Endothelial cell of umbilical vein (primary cell): ENCODE results near the gene ZNHIT2. TPM values are rescaled to one million over a fixed set of nuclear protein-coding genes. Genes with fewer than 3 reads are reported as not detected.

Source experiments
- BruUV-seq: library from RNA; stranded (reverse); fragments of 400-500 nt; replicated peaks from 2 replicates; lab custom pipeline; 2021; lab: Mats Ljungman, UMichigan
- CTCF ChIA-PET: fragments of 300-600, 350-600 bp; sonication (Branson Sonifier 250); formaldehyde crosslinking; loops from one replicate; lab custom pipeline; 2021; ENCODE audit warnings: antibody characterized with exemption, inconsistent platforms; lab: Charles Lee
- POLR2A ChIA-PET: fragments of 300-600, 350-600 bp; sonication (Branson Sonifier 250); formaldehyde crosslinking; loops from one replicate; lab custom pipeline; 2021; ENCODE audit warnings: antibody characterized with exemption, inconsistent platforms; lab: Charles Lee
- DNase-seq: peaks from one replicate; pipeline ENCODE4 v3.0.0-alpha.2; 2011; ENCODE audit warnings: low read depth, low spot score
- FAIRE-seq: peaks from 2 replicates; lab custom pipeline; 2011; peaks lifted over from hg19 to GRCh38; lab: Jason Lieb, UNC
- H2AFZ ChIP-seq: 2 replicates; pipeline ENCODE4 v1.6.0; 2012; ENCODE audit warnings: low read depth, low read length, control low read depth, inconsistent platforms
- H3K27ac ChIP-seq: 2 replicates; pipeline ENCODE4 v1.5.1; 2011; ENCODE audit warnings: low read depth, mild to moderate bottlenecking, control low read depth, low read length, moderate library complexity; ENCODE audit not compliant: insufficient read depth
- H3K27me3 ChIP-seq, 2 experiments: 2 replicates each; pipeline versions ENCODE4 v1.6.0 to v1.6.1; 2011; ENCODE audit warnings: low read length in 2 of 2, mixed read lengths in 1 of 2; ENCODE audit not compliant: control insufficient read depth in 2 of 2, insufficient read depth in 2 of 2
- H3K36me3 ChIP-seq, 2 experiments: 2 replicates in 1 of 2; 3 replicates in 1 of 2; pipeline ENCODE4 v1.5.1; 2011; ENCODE audit warnings: low read length in 2 of 2, mild to moderate bottlenecking in 1 of 2, moderate library complexity in 1 of 2; ENCODE audit not compliant: control insufficient read depth in 2 of 2, insufficient read depth in 2 of 2; ENCODE audit errors: extremely low read depth in 1 of 2
- H3K4me1 ChIP-seq: 3 replicates; pipeline ENCODE4 v1.5.1; 2011; ENCODE audit warnings: mild to moderate bottlenecking, low read length; ENCODE audit not compliant: control insufficient read depth, insufficient read depth; ENCODE audit errors: extremely low read depth
- H3K4me2 ChIP-seq: 2 replicates; pipeline ENCODE4 v1.6.1; 2011; ENCODE audit warnings: low read length, control low read depth, mixed read lengths; ENCODE audit not compliant: insufficient read depth
- H3K4me3 ChIP-seq, 3 experiments: fragments of 200-600 bp in 1 of 3; sonication (generic), shearing (Covaris generic) in 1 of 3; replicated peaks in 1 of 3; 2 replicates each; pipeline ENCODE4 v1.5.1; 2011 to 2016; ENCODE audit warnings: control low read depth in 3 of 3, low read length in 3 of 3, mild to moderate bottlenecking in 2 of 3, inconsistent platforms in 1 of 3, low read depth in 1 of 3, moderate library complexity in 1 of 3; ENCODE audit not compliant: insufficient read depth in 1 of 3
- H3K79me2 ChIP-seq: 2 replicates; pipeline ENCODE4 v1.6.0; 2012; ENCODE audit warnings: low read length, inconsistent platforms; ENCODE audit not compliant: control insufficient read depth, insufficient read depth
- H3K9ac ChIP-seq: replicated peaks from 2 replicates; pipeline ENCODE3; 2011; ENCODE audit warnings: low read length, control low read depth; ENCODE audit not compliant: insufficient read depth; ENCODE audit errors: extremely low read depth
- H3K9me1 ChIP-seq: replicated peaks from 3 replicates; pipeline ENCODE4 v1.6.0; 2011; ENCODE audit warnings: mild to moderate bottlenecking, low read length; ENCODE audit not compliant: control insufficient read depth, insufficient read depth; ENCODE audit errors: extremely low read depth
- H3K9me3 ChIP-seq: replicated peaks from 2 replicates; pipeline ENCODE4 v1.5.1; 2012; ENCODE audit warnings: low read length, inconsistent platforms; ENCODE audit not compliant: control insufficient read depth, insufficient read depth
- H4K20me1 ChIP-seq: replicated peaks from 2 replicates; pipeline ENCODE3; 2011; ENCODE audit warnings: mild to moderate bottlenecking, low read length; ENCODE audit not compliant: control insufficient read depth, insufficient read depth; ENCODE audit errors: extremely low read depth
- EZH2 ChIP-seq: IDR thresholded peaks from 2 replicates; pipeline ENCODE4 v1.6.1; 2012; ENCODE audit warnings: borderline replicate concordance, low read depth, mild to moderate bottlenecking, moderate library complexity, low read length, inconsistent platforms; ENCODE audit not compliant: severe bottlenecking
- FOS ChIP-seq: IDR thresholded peaks from 2 replicates; pipeline ENCODE4 v1.6.1; 2011; ENCODE audit warnings: mild to moderate bottlenecking, low read length, moderate library complexity, borderline replicate concordance; ENCODE audit not compliant: insufficient read depth
- GATA2 ChIP-seq: IDR thresholded peaks from 2 replicates; pipeline ENCODE4 v1.7.0; 2011; ENCODE audit warnings: low read depth, mild to moderate bottlenecking, moderate library complexity, mixed read lengths, low read length; ENCODE audit not compliant: insufficient read length, insufficient read depth
- JUN ChIP-seq: IDR thresholded peaks from 2 replicates; pipeline ENCODE4 v1.6.1; 2011; ENCODE audit warnings: borderline replicate concordance, low read depth; ENCODE audit not compliant: insufficient read length, insufficient read depth
- MAX ChIP-seq: IDR thresholded peaks from 2 replicates; pipeline ENCODE4 v1.6.1; 2011; ENCODE audit not compliant: insufficient read depth, insufficient read length
- MYC ChIP-seq: IDR thresholded peaks from one replicate; pipeline ENCODE4 v1.6.1; 2011; ENCODE audit warnings: mild to moderate bottlenecking, low read depth, low read length
- POLR2A ChIP-seq: IDR thresholded peaks from 2 replicates; pipeline ENCODE4 v1.6.1; 2012; ENCODE audit warnings: low read depth, mild to moderate bottlenecking, control low read depth, low read length
- POLR2AphosphoS5 ChIP-seq: IDR thresholded peaks from 2 replicates; pipeline ENCODE4 v1.6.1; 2012; ENCODE audit warnings: low read depth, mild to moderate bottlenecking, control low read depth, low read length, moderate library complexity; ENCODE audit not compliant: insufficient read depth
- dilution Hi-C: fragments of 300-500 bp; cut with MboI; formaldehyde crosslinking; loops from one replicate; pipeline ENCODE4 v1.15.0; 2019; ENCODE audit warnings: low sequenced_read_pairs; ENCODE audit not compliant: extremely low pct_ligation_motif_present
- intact Hi-C: fragments of 100-400 bp; cut with micrococcal nuclease; formaldehyde crosslinking; loops from one replicate; pipeline ENCODE4 v1.10.0; 2022
- polyA plus RNA-seq, 4 experiments: library from polyadenylated mRNA; depleted of rRNA in 3 of 4; stranded (reverse) in 3 of 4; unstranded in 1 of 4; fragments of >200 nt; gene quantifications; 2 replicates each; pipeline versions ENCODE4 v1.2.1 to v1.2.3, GENCODE V29; 2011 to 2012; ENCODE audit warnings: missing spikeins in 1 of 4
- total RNA-seq: library from RNA; stranded (reverse); gene quantifications from 2 replicates; pipeline ENCODE4 v1.2.3, GENCODE V29; 2021
- TF ChIP-seq, protein P1 (sequence below), 2 donors: IDR thresholded peaks; 1 replicate in 1 of 2; 2 replicates in 1 of 2; pipeline ENCODE4 v1.5.1; 2011; ENCODE audit warnings: low read length in 2 of 2, mild to moderate bottlenecking in 2 of 2, moderate library complexity in 2 of 2, control low read depth in 1 of 2, inconsistent platforms in 1 of 2, low read depth in 1 of 2; ENCODE audit not compliant: insufficient read depth in 1 of 2; ENCODE audit errors: extremely low read depth in 1 of 2

Gene ZNHIT2
- total and polyA plus RNA-seq, 2 donors (not counting 3 experiments of a cell fraction or from before 2014, with no cell fraction given): 7.1 to 9.0 TPM

DNA sequence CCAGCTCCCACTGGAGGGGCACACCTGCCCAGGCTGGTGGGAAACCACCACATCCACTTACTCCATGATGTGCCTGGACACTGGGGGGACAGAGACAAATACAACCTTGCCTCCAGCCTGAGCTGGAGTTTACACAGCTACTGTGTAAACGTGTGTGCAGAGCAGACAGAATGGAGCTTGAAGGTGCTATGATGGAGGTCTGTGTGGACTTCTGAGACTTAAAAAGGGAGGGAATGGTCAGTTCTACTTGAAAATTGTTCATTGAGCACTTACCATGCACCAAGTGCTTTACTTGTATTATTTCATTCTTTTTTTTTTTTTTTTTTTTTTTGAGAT, 44.9 kb downstream of the ZNHIT2 start:
- intact Hi-C loops (no loop called here), dilution Hi-C loops (no loop called here)
- DNase-seq (no peak), FAIRE-seq (no peak)
- CTCF ChIA-PET: interaction anchor here (0.6 kb wide), 1 partner anchor 8 kb away, joined by 3 read pairs; no protein-coding TSS in a partner anchor
- H3K27ac ChIP-seq: no peak overlapping the region
- no peaks in the 10 kb centered on the region for H3K9me1 ChIP-seq
- no peak for TF ChIP-seq JUN
- no peak for TF ChIP-seq MAX
- no peak for TF ChIP-seq POLR2A
- no peak for TF ChIP-seq FOS
- no peak for TF ChIP-seq EZH2
- TF ChIP-seq, protein P1, sequence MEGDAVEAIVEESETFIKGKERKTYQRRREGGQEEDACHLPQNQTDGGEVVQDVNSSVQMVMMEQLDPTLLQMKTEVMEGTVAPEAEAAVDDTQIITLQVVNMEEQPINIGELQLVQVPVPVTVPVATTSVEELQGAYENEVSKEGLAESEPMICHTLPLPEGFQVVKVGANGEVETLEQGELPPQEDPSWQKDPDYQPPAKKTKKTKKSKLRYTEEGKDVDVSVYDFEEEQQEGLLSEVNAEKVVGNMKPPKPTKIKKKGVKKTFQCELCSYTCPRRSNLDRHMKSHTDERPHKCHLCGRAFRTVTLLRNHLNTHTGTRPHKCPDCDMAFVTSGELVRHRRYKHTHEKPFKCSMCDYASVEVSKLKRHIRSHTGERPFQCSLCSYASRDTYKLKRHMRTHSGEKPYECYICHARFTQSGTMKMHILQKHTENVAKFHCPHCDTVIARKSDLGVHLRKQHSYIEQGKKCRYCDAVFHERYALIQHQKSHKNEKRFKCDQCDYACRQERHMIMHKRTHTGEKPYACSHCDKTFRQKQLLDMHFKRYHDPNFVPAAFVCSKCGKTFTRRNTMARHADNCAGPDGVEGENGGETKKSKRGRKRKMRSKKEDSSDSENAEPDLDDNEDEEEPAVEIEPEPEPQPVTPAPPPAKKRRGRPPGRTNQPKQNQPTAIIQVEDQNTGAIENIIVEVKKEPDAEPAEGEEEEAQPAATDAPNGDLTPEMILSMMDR (IDR thresholded peaks at IDR 0.05; ENCODE audit: extremely low read depth in 1 of 2, insufficient read depth in 1 of 2, low read depth in 1 of 2, low read length in 2 of 2): no peak
- no peak for TF ChIP-seq POLR2AphosphoS5
- no peak for TF ChIP-seq GATA2
- TF ChIP-seq MYC: no peak
- no peaks in the 10 kb centered on the region for H4K20me1 ChIP-seq
- H3K36me3 ChIP-seq: no peaks in the 10 kb centered on the region
- no peaks in the 10 kb centered on the region for H3K27me3 ChIP-seq
- no peaks in the 10 kb centered on the region for H3K4me1 ChIP-seq
- no peak overlapping the region for H3K4me2 ChIP-seq
- no peaks in the 10 kb centered on the region for H3K9me3 ChIP-seq
- BruUV-seq: no TSS peak
- no peak overlapping the region for H2AFZ ChIP-seq
- no peak overlapping the region for H3K9ac ChIP-seq
- no peaks in the 10 kb centered on the region for H3K79me2 ChIP-seq
- H3K4me3 ChIP-seq: no peak overlapping the region
- POLR2A ChIA-PET: interaction anchor here (0.6 to 0.7 kb wide), 2 partner anchors 14 to 189 kb away, joined by 3 to 4 read pairs; partner anchors contain the start of genes NAALADL1 and POLA2
